OCI-LY1 (cell line): ENCODE measurements around the gene GHRH.

ENCODE experiments used
- CTCF ChIP-seq: fragments of 200-600 bp; sonication (generic), shearing (Covaris generic); IDR thresholded peaks from 2 replicates; pipeline ENCODE4 v1.5.1; 2017; ENCODE audit warnings: mild to moderate bottlenecking, antibody characterized with exemption, low read length, moderate library complexity, mixed read lengths
- EZH2 ChIP-seq: fragments of 200-600 bp; sonication (generic), shearing (Covaris generic); IDR thresholded peaks from 2 replicates; pipeline ENCODE4 v1.8.0; 2017; ENCODE audit warnings: borderline replicate concordance, mixed run types, mild to moderate bottlenecking, antibody characterized with exemption, low read length, moderate library complexity, mixed read lengths

- TF ChIP-seq CTCF (no peak), EZH2 (no peak)
Observed at GRCh38 chr20:37308086-37309050, 46.8 kb upstream of the GHRH start.
